OCI-LY3 (cell line): ENCODE results near the gene UBA52.

ENCODE experiments used
- H2AFZ ChIP-seq: fragments of 200-600, 300-600 bp; shearing (Covaris generic); 2 replicates; pipeline ENCODE4 v1.6.0; 2014; ENCODE audit warnings: antibody characterized with exemption, low read depth, low read length
- H3K27ac ChIP-seq: fragments of 200-600, 300-600 bp; sonication (generic); 2 replicates; pipeline ENCODE4 v1.5.1; 2014; ENCODE audit warnings: mild to moderate bottlenecking, low read length, moderate library complexity, mixed read lengths
- H3K27me3 ChIP-seq: fragments of 200-600, 300-600 bp; sonication (generic); 2 replicates; pipeline ENCODE4 v1.6.1; 2014; ENCODE audit warnings: low read depth, low read length, mixed read lengths
- H3K36me3 ChIP-seq: fragments of 200-600, 300-600 bp; sonication (generic); replicated peaks from 2 replicates; pipeline ENCODE3; 2014; ENCODE audit warnings: low read depth, low read length, mixed read lengths
- H3K4me1 ChIP-seq: fragments of 300-600, 200-600 bp; sonication (generic); 2 replicates; pipeline ENCODE4 v1.6.1; 2014; ENCODE audit warnings: low read length, mixed read lengths
- H3K4me2 ChIP-seq: fragments of 200-600, 300-600 bp; sonication (generic); 2 replicates; pipeline ENCODE4 v1.6.1; 2014; ENCODE audit warnings: low read length, mixed read lengths
- H3K4me3 ChIP-seq: fragments of 300-600, 200-600 bp; sonication (generic); 2 replicates; pipeline ENCODE4 v1.5.1; 2014; ENCODE audit warnings: antibody characterized with exemption, mild to moderate bottlenecking, low read length, moderate library complexity
- H3K79me2 ChIP-seq: fragments of 300-600, 200-600 bp; shearing (Covaris generic); 2 replicates; pipeline ENCODE4 v1.6.1; 2014; ENCODE audit warnings: mild to moderate bottlenecking, low read length, mixed read lengths
- H3K9ac ChIP-seq: fragments of 300-600, 200-600 bp; shearing (Covaris generic); 2 replicates; pipeline ENCODE4 v1.6.0; 2014; ENCODE audit warnings: mild to moderate bottlenecking, low read length, moderate library complexity
- H3K9me3 ChIP-seq: fragments of 200-600, 300-600 bp; shearing (Covaris generic); 2 replicates; pipeline ENCODE4 v1.6.1; 2014; ENCODE audit warnings: low read length, mixed read lengths; ENCODE audit not compliant: insufficient read depth
- H4K20me1 ChIP-seq: fragments of 200-600, 300-600 bp; sonication (generic); 2 replicates; pipeline ENCODE4 v1.6.1; 2016; ENCODE audit warnings: low read length, mixed read lengths; ENCODE audit not compliant: insufficient read depth
- CTCF ChIP-seq: fragments of 200-600, 300-600 bp; sonication (generic); IDR thresholded peaks from 2 replicates; pipeline ENCODE4 v1.5.1; 2014; ENCODE audit warnings: antibody characterized with exemption, low read length, low read depth
- EZH2phosphoT487 ChIP-seq: fragments of 200-600 bp; shearing (Covaris generic); IDR thresholded peaks from 2 replicates; pipeline ENCODE4 v1.6.1; 2018; ENCODE audit warnings: antibody characterized with exemption, mixed run types, low read depth

The UBA52 gene

GRCh38 chr19:18605546-18606280, 34.1 kb downstream of the UBA52 start:
- H3K27me3 ChIP-seq, result peaks cover 34% of the 10 kb centered on the region
- no peak overlapping the region for H3K9ac ChIP-seq
- no peak overlapping the region for H3K4me3 ChIP-seq
- no peaks in the 10 kb centered on the region for H4K20me1 ChIP-seq
- H3K36me3 ChIP-seq, result no peaks in the 10 kb centered on the region
- no peak for TF ChIP-seq EZH2phosphoT487
- TF ChIP-seq CTCF, result no peak
- H3K79me2 ChIP-seq, result no peaks in the 10 kb centered on the region
- no peak overlapping the region for H3K27ac ChIP-seq
- H3K9me3 ChIP-seq, result no peaks in the 10 kb centered on the region
- H2AFZ ChIP-seq, result no peak overlapping the region
- no peaks in the 10 kb centered on the region for H3K4me1 ChIP-seq
- no peak overlapping the region for H3K4me2 ChIP-seq

- H3K4me2 ChIP-seq, result no peak within 1 kb of the TSS
- H3K36me3 ChIP-seq, result no peaks in the 10 kb centered on the region
- no peak for TF ChIP-seq CTCF
- no peak for TF ChIP-seq EZH2phosphoT487
- peaks cover 34% of the 10 kb centered on the region for H3K27me3 ChIP-seq
- no peak within 1 kb of the TSS for H2AFZ ChIP-seq
- H3K9me3 ChIP-seq, result no peaks in the 10 kb centered on the region
- H4K20me1 ChIP-seq, result no peaks in the 10 kb centered on the region
- no peak within 1 kb of the TSS for H3K9ac ChIP-seq
- no peaks in the 10 kb centered on the region for H3K79me2 ChIP-seq
- H3K4me1 ChIP-seq, result no peaks in the 10 kb centered on the region
- H3K4me3 ChIP-seq, result no peak within 1 kb of the TSS
- no peak within 1 kb of the TSS for H3K27ac ChIP-seq
Measured at GRCh38 chr19:18606281-18607225, 34.9 kb downstream of the UBA52 start, which contains the start of gene CRLF1. TSS of gene CRLF1 (minus strand) at chr19:18606799. CDS start at chr19:18606656, 143 bp downstream.

GRCh38 chr19:18607226-18608101, 35.8 kb downstream of the UBA52 start:
- Histone ChIP-seq H3K27me3 (peaks cover 34% of the 10 kb centered on the region), H3K27ac (no peak overlapping the region), H2AFZ (no peak overlapping the region), H3K4me1 (no peaks in the 10 kb centered on the region), H3K4me2 (no peak overlapping the region), H3K9ac (no peak overlapping the region), H3K9me3 (no peaks in the 10 kb centered on the region), H3K4me3 (no peak overlapping the region), H4K20me1 (no peaks in the 10 kb centered on the region), H3K36me3 (no peaks in the 10 kb centered on the region), H3K79me2 (no peaks in the 10 kb centered on the region)
- no peak for TF ChIP-seq EZH2phosphoT487
- no peak for TF ChIP-seq CTCF
